ENCODE measurements around the gene NR2F6.

NR2F6 gene

GRCh38 chr19:17263712-17264640 is 18.3 kb upstream of the NR2F6 start:
- no peak for DNase-seq

- no peak for DNase-seq
Measured at GRCh38 chr19:17262557-17262956, 16.8 kb upstream of the NR2F6 start.

- peak; percentile 82 for DNase-seq
Measured at GRCh38 chr19:17260842-17261325, 15.2 kb upstream of the NR2F6 start.

GRCh38 chr19:17259934-17260333 is 14.2 kb upstream of the NR2F6 start:
- no peak for DNase-seq

- DNase-seq = no peak
Measured at GRCh38 chr19:17259118-17259780, 13.5 kb upstream of the NR2F6 start.

GRCh38 chr19:17256130-17256529 is 10.4 kb upstream of the NR2F6 start:
- DNase-seq = no peak

GRCh38 chr19:17255150-17255621 is 9.5 kb upstream of the NR2F6 start:
- DNase-seq = no peak

- DNase-seq = no peak
Measured at GRCh38 chr19:17254636-17255035, 8.9 kb upstream of the NR2F6 start.

GRCh38 chr19:17249887-17250548 is 4.3 kb upstream of the NR2F6 start:
- no peak for DNase-seq

- DNase-seq = no peak
Measured at GRCh38 chr19:17248011-17248776, 2.5 kb upstream of the NR2F6 start.

- DNase-seq = no peak
Measured at GRCh38 chr19:17246681-17247425, 1.1 kb upstream of the NR2F6 start.

- no peak for DNase-seq
Measured at GRCh38 chr19:17244618-17245534, 843 bp downstream of the NR2F6 start.

- DNase-seq = no peak
Measured at GRCh38 chr19:17243830-17244617, 1.7 kb downstream of the NR2F6 start.

GRCh38 chr19:17243211-17243829 is 2.4 kb downstream of the NR2F6 start:
- DNase-seq = no peak

- no peak for DNase-seq
Measured at GRCh38 chr19:17242431-17243208, 3.1 kb downstream of the NR2F6 start.

GRCh38 chr19:17240826-17241399 is 4.8 kb downstream of the NR2F6 start:
- DNase-seq = no peak

GRCh38 chr19:17240062-17240752 is 5.5 kb downstream of the NR2F6 start:
- no peak for DNase-seq
